Skin epidermis (tissue), 12 donors: ENCODE data around the gene SKP2.

ENCODE experiments used
- H3K27ac ChIP-seq, 21 experiments: fragments of 200-600 bp; sonication (generic) in 11 of 21; one replicate each; pipeline ENCODE4 v1.5.0; 2020; ENCODE audit warnings: mild to moderate bottlenecking in 3 of 21, inconsistent platforms in 2 of 21, moderate library complexity in 2 of 21
- H3K4me3 ChIP-seq, 7 experiments: fragments of 200-600 bp; sonication (generic) in 2 of 7; one replicate each; pipeline ENCODE4 v1.5.0; 2020; ENCODE audit warnings: inconsistent platforms in 2 of 7, mild to moderate bottlenecking in 2 of 7, moderate library complexity in 1 of 7

Gene SKP2

DNA sequence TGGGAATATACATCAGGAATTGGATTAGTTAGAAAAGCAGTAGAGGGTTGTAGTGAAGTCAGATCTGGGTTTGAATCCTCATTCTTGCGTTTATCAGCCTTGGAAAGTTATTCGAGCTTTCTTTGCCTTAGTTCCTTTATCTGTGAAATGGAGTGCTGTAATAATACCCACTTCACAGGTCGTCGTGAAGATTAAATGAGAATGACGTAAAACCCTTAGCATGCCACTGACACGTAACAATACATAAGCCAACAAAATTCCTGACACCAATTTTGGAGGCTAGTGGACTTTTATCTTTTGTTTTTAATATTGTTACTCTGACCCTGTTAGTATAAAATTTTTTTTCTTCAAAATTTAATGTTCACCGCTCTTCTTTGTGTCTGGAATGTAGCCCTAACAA, 3.4 kb downstream of the SKP2 start:
- no peak overlapping the region for H3K27ac ChIP-seq
- H3K4me3 ChIP-seq = no peak overlapping the region

DNA sequence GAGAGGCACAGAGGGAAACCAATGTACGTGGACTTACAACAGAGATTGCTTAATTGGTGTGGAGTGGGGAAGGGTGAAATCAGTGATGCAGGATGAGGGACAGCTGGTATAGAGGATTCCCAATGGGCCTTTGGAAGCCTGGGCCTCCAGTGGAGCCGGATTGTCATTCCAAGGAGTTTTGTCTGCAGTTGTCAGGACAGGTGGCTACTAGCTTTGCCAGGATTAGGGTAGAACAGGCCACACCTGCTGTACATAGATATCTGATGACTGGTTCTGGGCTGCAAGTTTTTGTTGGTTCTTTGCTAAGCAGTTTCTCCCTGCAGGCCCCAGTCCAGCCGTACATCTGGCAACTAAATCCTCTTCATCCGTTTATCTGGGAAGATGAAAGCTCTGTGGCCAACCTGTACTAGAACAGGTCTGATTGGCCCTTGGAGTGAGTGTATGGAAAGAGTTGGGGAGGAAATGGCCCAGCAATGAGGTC, 4.2 kb downstream of the SKP2 start:
- Histone ChIP-seq H3K4me3 (no peak overlapping the region), H3K27ac (peak overlapping the region in 2 of 21 experiments; percentile 8 to 36)

DNA sequence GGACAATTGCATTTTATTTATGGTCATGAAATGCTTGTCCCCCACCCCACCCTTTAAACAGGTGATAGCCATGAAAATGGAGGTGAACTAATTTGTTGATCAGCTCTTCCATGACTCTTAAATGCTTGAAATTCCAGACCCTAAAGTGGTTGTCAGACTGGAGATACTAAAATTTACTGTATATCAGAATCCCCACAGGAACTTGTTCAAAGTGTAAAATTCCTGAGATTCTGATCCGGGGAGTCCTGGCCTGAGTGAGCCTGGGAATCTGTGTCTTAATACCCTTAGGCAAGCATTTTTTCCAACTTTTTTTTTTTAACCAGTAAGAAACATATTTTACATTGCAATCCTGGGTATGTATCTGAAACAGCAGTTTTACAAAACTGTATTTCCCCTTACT, 4.7 kb downstream of the SKP2 start:
- Histone ChIP-seq H3K27ac (peak overlapping the region in 2 of 21 experiments; percentile 8 to 36), H3K4me3 (no peak overlapping the region)

DNA sequence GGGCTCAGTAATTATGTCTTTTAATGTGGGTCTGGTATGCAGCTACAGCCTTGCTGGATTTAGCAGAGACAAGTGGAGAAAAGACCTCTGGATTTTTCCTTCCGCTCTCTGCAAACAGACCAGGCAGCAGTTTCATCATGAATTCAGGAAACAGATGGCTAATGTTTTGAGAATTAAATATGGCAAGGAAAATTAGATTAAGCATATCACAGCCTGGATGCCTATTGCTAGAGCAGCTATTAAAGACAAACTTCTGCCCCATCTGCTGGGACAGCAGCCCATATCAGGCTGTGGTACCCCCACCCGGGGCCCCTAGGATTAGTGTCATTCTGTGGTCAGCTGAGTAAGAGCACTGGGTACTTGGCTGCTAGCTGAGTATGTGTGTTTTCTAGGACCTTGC, 6.2 kb downstream of the SKP2 start:
- no peak overlapping the region for H3K4me3 ChIP-seq
- no peak overlapping the region for H3K27ac ChIP-seq

DNA sequence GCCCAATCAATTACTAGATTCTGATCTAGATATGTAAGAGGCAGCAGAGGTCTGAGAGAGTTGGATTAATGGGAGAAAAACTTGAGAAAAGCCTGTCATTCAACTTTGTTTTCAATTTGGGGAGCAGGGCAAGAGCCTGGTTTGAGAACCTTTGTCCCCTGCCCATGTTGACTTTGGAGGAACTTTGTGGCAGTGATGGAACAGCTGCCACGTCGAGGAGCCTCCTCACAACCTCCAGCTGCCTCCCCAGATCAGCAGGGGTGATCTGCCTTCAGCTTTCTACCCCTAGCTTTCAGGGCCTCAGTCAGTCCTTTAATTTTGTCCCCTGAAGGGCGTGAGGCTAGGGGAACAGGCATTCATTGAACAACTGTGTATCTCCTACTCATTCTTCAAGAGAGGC, 8.7 kb downstream of the SKP2 start:
- H3K27ac ChIP-seq = no peak overlapping the region
- H3K4me3 ChIP-seq = no peak overlapping the region

DNA sequence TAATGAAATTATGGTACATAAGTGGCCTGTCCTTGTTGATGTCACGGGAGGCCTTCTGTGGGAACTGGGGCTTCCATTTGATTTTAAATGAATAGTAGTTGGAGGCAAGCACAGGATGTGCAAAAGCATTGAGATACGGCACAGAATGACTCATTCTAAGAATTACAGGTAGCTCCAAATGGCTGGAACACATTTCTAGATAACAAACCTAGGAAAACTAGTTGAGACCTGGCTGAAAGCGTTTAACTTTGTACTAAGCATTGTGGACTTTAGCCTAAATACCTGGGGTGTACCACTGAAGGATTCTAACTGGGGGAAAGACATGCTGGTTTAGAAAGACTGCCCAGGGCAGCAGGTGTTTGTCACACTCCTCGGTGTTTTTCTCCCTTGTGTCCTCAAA, 9.4 kb downstream of the SKP2 start:
- no peak overlapping the region for H3K4me3 ChIP-seq

DNA sequence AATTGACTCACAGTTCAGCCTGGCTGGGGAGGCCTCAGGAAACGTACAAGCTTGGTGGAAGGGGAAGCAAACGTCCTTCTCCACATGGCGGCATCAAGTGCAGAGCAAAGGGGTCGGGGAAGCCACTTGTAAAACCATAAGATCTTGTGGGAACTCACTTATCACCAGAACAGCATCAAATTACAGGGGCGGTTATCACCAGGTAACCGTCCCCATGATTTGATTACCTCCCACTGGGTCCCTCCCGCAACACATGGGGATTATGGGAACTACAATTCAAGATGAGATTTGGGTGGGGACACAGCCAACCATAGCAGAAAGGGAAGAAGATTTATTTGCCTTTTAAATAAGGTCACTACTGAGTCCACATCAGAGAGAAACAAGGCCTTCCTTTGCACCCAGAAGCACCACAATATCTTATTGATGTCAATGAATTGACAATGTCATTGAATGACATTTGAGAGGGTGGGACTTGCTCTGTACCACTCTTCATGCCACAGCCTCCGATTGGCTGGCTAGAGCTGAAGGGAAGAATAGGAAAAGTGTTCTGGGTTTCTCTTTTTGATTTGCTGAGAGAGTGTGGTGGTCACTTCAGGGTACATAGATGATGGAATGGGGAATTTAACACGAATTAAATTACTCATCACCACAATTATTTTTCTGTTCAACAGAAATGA, 11.0 kb downstream of the SKP2 start:
- Histone ChIP-seq H3K4me3 (no peak overlapping the region), H3K27ac (no peak overlapping the region)

More for the DNA sequence above, 9.4 kb downstream of the SKP2 start:
- H3K27ac ChIP-seq = peak overlapping the region in 1 of 21 experiments; percentile 29

DNA sequence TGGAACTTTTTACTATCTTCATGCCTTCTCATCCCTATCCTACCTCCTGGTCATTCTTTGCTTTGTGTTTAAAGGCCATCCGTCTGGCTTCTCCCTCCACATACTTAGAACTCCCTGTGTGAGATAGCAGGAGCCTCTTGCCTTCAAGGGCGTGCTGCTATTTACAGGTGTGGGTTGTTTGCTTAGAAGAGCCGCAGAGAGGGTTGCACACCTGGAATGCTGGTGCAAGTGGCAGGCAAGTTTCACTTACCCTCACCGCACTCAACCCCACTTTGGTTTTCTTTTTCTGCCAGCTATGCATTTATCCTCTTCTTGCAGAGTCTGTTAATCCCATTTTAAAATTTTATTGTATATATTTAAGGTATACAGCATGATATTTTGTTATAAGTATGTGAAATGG, 12.6 kb downstream of the SKP2 start:
- no peak overlapping the region for H3K4me3 ChIP-seq
- H3K27ac ChIP-seq = no peak overlapping the region

DNA sequence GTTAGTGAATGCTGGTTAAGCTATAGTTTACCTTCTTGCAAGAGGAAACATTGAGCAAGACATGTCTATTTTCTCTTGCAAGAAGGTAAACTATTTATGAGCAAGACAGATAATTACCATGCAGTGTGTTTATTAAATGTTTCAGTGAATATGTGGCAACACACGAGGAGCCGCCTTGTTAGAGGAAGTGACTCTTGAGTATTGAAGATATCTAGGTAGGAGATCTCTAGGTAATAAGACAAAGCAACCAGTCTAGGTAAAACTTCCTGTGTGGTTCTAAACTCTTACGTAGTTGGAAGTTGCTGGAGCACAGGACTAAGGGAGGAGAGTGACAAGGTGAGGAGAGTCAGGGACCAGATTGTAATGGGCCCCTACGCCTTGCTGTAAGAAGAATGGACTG, 16.8 kb downstream of the SKP2 start:
- H3K27ac ChIP-seq = peak overlapping the region in 1 of 21 experiments; percentile 31

DNA sequence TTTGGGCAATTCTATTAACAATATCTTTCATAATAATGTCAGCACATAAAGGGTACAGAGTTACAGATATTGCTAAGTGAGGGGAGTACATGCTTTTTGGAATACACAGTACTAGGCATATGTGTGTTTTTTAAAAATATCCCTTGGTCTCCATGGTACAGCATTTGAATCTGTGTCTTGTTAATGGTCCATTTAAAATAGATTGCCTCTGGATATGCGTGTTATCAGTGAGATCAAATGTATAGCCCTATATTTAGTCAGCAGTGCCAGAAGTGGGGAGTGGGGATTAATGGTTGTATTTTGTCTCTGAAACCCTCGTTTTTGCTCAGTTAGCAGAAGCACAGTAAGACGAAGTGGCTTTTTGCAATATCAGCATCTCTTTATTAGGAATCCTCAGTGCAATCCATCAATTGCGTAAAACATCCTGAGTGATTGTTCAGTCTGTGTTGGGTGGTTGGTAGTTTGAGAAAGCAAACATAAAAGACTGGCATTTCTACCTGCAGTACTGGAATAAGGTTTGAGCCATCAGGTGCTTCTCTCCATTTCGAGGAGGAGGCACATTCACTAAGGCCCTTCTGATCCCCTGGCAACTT, 19.0 kb downstream of the SKP2 start:
- Histone ChIP-seq H3K27ac (no peak overlapping the region), H3K4me3 (no peak overlapping the region)

More for the DNA sequence above, 16.8 kb downstream of the SKP2 start:
- H3K4me3 ChIP-seq = no peak overlapping the region

DNA sequence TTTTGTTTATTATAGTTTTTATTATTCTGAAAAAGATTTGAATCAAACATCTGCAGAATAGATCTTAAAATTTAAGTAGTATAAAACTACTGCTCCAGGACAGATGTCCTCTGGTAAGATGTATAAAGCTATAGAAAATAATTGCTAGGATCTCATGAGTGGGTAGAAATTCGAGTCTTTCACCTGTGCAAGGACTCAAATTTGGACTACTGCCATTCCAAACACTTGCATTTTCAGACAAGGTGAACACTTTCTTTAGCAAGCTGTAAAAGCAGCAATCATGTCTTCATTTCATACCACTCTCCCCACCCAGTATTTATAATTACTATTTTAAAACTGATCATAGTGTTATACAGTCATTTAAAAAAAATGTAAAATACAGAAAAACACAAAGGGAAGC, 20.7 kb downstream of the SKP2 start:
- Histone ChIP-seq H3K27ac (no peak overlapping the region), H3K4me3 (no peak overlapping the region)

DNA sequence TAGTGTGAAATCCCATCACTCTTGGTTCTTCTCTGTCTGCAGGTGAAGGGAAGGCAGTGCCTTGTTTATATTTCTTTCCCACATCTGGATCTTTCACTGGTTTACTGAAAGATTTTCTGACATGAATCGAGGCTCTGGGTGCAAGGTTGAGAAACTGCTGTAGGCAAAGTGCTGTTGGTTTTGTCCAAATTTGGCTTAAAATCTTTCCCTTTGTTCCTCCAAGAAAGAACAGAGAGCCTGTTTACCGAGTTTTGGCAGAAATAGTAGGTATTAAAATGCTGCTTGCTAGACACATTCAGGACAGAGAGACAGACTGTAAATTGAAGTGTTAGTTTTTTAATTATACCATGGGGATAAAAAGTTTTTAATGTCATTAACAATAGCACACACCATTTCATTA, 21.5 kb downstream of the SKP2 start:
- Histone ChIP-seq H3K4me3 (no peak overlapping the region), H3K27ac (no peak overlapping the region)

DNA sequence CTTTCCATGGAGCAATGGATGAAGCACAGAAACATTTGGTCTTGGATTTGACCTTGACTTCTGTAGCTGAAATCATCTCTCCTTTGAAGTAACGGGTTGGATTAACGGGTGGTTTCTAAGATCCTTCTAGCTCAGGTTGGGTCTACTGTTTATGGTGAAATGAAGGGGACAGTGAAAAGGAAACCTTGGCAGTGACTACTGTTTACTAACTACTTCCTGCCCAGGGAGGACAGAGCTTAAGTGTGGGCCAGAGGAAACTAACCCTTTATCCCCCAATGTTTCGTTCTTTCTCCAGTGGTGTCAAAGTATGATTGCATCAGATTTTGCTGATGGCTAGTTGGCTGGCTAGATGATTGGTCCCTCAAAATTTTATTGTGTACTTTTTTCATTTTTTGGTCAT, 22.2 kb downstream of the SKP2 start:
- Histone ChIP-seq H3K27ac (no peak overlapping the region), H3K4me3 (no peak overlapping the region)

DNA sequence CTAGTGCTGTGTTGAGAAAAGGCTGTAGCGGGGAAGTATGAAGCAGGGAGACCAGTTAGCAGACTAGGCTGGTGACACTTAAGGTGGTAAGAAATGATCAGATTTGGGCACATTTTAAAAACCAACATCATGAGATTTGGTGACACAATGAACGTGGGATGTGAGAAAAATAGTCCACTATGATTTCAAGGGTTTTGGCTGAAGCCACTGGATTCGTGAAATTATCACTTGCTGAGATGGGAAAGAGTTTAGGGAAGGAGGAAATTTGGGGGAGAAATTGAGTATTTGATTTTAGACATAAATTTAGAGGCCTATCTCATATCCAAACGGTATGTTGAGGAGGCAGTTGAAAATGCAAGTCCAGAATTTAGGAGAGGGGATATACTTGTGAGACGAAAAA, 23.1 kb downstream of the SKP2 start:
- Histone ChIP-seq H3K4me3 (no peak overlapping the region), H3K27ac (no peak overlapping the region)

DNA sequence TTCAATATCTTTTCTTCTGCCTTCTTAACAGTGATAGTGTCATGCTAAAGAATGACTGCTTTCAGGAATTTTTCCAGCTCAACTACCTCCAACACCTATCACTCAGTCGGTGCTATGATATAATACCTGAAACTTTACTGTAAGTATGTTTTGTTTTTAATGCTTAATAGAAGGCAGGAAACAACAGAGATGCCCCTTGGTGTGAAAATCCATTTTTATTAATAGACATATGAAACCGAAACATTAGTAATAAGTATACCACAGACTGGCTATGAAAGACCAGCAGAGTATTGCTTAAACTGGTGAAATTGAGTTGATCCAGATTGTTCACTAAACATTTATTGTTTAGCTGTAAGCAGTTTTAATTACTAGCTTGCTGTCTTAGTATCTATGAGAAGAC, 25.2 kb downstream of the SKP2 start:
- H3K27ac ChIP-seq = no peak overlapping the region
- H3K4me3 ChIP-seq = no peak overlapping the region

DNA sequence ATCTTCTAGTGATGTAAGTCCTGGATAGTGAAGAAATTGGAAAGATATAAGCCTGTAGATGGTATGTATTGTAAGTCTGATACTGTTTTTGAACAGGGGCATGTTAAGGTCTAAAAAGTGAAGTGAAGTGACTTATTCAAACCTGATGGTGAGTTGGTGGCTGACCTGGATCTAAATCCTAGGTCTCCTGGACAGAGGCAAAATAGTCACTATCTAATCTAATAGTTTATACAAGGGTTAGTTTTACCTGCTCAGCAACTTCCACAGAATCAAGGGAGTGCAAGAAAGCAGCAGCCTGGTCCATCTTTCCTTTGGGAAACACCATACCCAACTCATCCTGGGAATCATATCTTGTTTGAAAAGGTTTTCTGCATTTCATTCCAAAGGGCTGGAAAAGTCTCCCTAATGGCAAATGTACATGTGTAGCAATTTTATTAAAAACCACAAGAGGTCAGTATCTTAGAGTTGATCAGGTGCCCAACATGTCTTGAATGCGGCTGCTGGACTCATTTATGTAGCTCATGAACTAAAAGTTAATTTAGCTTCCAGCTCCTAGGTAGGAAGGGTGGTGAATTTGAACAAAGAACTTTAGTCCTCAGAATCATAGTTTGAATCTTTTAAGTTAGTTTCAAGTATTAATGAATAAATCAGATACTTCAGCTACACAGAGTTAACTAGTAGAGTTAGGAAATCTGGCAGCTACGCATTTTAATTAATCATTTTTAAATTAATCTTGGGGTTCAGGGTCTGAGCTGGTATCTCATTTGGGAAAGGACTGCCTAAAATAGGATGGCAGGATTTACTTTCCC, 26.0 kb downstream of the SKP2 start:
- H3K4me3 ChIP-seq = no peak overlapping the region

DNA sequence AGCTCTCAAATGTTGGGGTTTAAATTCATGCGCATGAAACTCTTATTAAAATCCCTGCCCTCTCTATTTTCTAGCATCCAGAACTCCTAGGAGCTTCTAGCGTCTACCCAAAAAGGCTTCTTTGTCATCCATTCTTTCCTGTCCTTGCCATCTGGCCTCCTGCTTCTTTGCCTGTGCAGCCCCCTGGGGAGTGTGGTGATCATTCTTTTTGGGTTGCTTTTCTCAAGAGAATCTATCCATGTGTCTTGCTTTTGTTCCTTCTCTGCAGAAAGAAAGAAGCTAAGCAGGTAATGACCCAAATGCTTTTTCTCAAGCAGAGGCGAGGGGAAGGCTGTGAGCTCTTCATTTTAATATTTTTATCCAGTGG, 26.6 kb downstream of the SKP2 start:
- no peak overlapping the region for H3K4me3 ChIP-seq
- no peak overlapping the region for H3K27ac ChIP-seq

More for the DNA sequence above, 26.0 kb downstream of the SKP2 start:
- H3K27ac ChIP-seq = no peak overlapping the region

DNA sequence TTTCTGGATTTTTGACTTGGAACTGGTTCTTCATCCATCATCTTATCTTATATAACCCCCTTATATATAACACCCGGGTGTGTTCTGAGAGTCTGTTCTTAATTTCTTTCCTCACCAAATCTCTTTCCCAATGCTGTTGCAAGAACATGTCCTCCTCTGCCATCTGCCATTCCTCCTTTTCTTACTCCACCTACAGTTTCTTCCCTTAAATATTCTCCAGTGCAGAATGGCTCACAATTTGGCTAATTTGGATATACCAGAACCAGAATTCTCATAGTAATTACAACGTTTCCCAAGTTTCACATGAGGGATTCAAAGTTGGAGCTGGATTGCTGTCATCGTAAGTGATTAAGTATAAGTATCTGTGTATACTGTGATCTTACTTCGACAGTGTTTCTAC, 28.0 kb downstream of the SKP2 start:
- Histone ChIP-seq H3K4me3 (no peak overlapping the region), H3K27ac (no peak overlapping the region)

DNA sequence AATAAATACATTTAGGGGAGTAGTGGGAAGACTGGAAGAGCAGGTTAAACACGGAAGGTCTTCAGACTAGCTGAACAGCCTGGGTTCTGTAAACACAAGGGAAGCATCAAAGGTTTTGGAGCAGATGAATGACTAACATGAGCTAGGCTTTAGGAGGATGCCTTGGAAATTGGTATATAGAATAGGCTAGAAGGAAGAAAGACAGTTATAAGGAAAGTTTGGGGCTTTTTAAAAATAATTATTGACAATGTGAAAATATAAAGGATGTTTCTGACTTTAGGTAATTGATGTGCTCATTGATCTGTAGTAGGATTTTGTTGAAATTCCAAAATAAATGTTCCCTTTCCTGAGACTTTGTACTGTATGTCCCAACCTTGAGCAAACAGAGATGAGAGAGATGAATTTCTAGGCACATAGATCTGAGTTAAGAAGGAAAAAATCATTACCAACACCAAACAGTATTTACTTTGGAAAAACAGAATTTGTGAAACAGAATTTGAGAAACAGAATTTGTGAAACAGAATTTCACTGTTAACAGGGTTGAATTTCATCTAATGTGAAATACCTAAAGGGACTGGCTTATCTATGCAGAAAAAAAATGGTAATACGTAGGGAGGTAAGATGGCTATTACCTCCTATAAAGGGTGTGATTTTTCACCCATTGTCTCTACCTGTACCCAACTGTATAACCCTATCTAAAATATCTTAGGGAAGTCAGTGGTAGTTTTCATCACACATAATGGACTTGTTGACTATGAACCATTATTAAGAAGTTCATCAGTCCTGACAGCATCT, 28.8 kb downstream of the SKP2 start:
- no peak overlapping the region for H3K4me3 ChIP-seq
- H3K27ac ChIP-seq = no peak overlapping the region

DNA sequence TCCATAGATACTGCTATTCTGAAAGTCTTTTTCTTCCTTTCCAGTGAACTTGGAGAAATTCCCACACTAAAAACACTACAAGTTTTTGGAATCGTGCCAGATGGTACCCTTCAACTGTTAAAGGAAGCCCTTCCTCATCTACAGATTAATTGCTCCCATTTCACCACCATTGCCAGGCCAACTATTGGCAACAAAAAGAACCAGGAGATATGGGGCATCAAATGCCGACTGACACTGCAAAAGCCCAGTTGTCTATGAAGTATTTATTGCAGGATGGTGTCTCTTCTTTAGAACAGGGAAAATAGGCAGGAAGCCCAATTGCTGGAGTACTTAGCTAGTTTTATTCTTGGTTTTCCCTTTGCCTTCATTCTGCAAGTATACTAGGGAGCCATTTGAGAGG, 29.9 kb downstream of the SKP2 start:
- Histone ChIP-seq H3K27ac (no peak overlapping the region), H3K4me3 (no peak overlapping the region)
